Measurements from ENCODE around the gene PSMD4.
"Not testable (repeated sequence)": the region's sequence is repeated elsewhere in the genome, so short reads cannot be mapped to it uniquely, and the experiment has no call there.

Gene PSMD4

GRCh38 chr1:151273924-151274466, 19.5 kb downstream of the PSMD4 start:
- DNase-seq, result no peak

GRCh38 chr1:151275341-151275740, 20.8 kb downstream of the PSMD4 start:
- not testable (repeated sequence) for DNase-seq

DNA sequence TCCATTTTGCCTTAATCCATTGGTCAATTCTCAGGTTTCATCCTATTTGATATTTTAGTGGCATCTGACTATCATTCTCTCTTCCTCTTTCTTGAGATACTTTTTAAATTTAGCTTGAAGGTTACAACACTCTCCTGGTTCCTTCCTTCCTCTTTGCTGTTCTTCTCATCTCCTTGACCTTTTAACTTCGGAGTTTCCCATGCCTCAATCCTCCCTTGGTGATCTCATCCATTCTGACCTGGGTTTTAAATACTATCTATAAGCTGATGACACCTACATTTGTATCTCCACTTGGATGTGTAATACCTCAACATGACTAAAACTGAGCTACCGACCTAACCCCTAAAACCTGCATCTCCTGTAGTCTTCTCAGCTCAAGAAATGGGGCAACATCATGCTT, 22.7 kb downstream of the PSMD4 start:
- DNase-seq, result no peak

DNA sequence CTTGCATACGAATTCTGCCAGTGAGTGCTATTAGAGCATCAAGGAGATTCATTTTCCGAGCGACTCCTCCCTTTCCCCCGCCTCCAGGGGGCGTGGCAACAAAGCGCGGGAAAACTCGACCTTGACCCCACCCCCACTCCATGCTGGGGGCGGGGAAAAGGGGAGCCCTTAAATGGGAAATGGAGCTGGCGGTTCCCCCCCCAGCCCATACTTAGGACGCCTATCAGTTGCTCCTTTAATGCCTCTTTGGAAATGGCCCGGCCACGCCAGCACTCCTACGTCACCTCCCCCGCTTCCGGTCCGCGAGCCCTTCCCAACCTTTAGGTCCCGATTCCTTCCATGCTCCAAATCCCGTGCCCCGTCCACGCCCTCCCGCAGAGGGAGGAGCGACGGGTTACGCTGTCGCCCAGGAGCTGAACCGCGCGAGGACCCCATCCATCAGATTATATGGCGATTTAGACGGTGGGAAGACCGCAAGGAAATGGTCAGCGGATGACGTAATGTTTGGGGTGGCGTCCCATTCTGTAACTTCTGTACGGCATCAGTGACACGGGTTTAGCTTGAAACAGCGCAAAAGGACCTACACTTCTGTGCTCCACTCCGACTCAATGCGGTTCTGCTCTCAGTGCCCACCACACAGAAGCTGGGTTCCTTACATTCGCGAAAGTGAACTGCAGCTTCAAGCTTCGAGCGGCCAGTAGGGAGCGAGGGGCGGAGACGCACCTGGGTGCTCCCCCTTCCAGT, 26.9 kb downstream of the PSMD4 start:
- peak; percentile 99 for DNase-seq

- peak; percentile 100 for DNase-seq
Measured at GRCh38 chr1:151281969-151282882, 27.7 kb downstream of the PSMD4 start, which contains the start of gene ZNF687. Gene ZNF687, plus strand, starts transcription at chr1:151282299. Its CDS starts 3,993 bp downstream, at chr1:151286292.

GRCh38 chr1:151282883-151283725, 28.6 kb downstream of the PSMD4 start:
- peak; percentile 52 for DNase-seq

DNA sequence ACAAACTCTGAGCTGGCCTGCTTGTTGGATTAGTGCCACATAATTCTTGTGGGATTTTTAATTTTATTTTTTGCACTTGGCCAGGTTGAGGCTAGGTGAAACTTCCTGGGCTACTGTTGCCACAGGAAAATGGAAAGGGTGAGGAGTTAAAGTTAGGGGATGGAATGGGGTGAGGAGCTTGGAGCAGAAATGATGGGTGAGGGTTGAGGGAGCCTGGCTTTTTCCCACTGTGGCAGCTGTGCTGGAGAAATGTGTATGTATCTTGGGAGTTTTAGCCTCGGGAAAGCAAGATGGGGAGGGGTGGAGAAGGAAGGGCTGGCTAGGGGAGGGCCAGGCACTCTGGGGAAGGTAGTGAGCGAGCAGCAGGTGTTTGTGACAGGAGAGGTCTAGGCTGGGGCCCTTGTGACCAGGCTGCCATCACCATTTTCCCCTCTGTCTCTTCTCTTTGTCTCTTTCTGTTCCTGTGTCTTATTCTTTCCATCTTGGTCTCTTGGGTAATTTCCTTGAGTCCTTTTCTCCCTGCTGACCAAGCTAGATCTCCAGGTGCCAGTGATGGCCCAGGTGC, 29.6 kb downstream of the PSMD4 start:
- DNase-seq, result no peak

- no peak for DNase-seq
Measured at GRCh38 chr1:151286619-151287340, 32.2 kb downstream of the PSMD4 start.

GRCh38 chr1:151287341-151287699, 32.8 kb downstream of the PSMD4 start:
- no peak for DNase-seq

- DNase-seq, result no peak
Measured at GRCh38 chr1:151287767-151288500, 33.4 kb downstream of the PSMD4 start.

DNA sequence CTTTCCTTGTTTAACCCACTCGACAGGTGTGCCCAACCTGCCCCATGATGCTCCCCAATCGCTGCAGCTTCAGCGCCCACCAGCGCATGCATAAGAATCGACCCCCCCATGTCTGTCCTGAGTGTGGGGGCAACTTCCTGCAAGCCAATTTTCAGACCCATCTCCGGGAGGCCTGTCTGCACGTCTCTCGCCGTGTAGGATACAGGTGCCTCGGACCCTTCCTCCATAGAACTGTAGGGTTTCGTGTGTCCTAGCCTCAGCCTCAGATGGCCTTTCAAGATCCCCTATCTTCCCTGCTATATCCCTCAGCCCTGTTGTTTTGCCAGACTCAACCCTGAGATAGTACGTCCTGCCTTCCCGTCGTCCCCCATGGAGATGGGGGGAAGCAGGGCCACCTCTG, 34.0 kb downstream of the PSMD4 start:
- DNase-seq, result no peak

- DNase-seq, result no peak
Measured at GRCh38 chr1:151289080-151289935, 34.8 kb downstream of the PSMD4 start.

DNA sequence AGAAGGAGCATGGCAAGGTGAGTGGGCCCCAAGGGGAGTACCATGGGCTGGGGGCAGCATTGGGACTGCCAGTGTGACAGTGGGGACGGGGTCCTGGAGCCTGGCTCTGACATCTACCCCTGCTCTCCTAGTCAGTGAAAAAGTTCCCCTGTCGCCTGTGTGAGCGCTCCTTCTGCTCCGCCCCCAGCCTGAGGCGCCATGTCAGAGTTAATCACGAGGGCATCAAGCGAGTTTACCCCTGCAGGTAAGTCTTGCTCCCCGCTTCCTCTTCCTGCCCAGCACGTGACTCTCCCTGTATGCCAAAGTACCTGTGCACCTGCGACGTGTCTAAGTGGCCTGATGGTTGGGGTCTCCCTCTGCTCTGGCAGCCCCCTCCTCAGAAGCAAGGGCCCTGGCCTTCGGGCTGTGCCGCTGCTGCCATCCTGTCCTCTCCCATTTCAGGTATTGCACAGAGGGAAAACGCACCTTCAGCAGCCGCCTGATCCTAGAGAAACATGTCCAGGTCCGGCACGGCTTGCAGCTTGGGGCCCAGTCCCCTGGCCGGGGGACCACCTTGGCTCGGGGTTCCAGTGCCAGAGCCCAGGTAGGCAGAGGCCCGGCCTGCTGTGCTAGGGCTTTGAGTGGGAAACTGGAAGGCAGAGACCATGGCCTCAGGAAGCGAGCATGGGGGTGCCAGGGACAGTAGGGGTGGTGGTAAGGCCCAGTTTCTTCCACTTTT, 35.6 kb downstream of the PSMD4 start:
- DNase-seq, result no peak

GRCh38 chr1:151290709-151291303, 36.3 kb downstream of the PSMD4 start:
- DNase-seq, result no peak

GRCh38 chr1:151292207-151293030, 37.9 kb downstream of the PSMD4 start:
- DNase-seq, result no peak

DNA sequence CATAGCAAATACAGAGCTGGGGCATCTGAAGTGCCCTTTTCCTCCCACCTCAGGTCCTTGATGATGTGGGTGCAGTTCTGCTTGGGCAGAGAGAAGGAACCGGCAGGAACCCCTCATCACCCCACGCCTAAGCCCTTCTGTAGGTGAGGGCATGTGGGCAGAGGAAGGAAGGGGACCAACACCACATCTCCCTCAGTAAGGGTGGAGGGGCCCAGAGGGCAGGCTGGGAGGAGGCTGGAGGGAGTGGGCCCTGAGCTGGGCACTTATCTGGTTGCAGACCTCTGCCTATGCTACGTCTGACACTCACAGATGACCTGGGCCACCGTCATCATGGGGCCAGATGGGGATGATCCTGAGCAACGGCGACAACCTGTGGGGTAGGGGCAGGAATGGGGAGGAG, 38.6 kb downstream of the PSMD4 start:
- DNase-seq, result no peak

- no peak for DNase-seq
Measured at GRCh38 chr1:151294742-151295462, 40.4 kb downstream of the PSMD4 start.

Data from NCI-H526 treated with DMSO at 0.1 percent for 48 hours (cell line).